Glomerular visceral epithelial cell (primary cell): ENCODE data around the gene REN.

Experiments
- DNase-seq: peaks from one replicate; pipeline ENCODE4 v3.0.0-alpha.2; 2016; ENCODE audit errors: extremely low spot score

Gene REN

DNA sequence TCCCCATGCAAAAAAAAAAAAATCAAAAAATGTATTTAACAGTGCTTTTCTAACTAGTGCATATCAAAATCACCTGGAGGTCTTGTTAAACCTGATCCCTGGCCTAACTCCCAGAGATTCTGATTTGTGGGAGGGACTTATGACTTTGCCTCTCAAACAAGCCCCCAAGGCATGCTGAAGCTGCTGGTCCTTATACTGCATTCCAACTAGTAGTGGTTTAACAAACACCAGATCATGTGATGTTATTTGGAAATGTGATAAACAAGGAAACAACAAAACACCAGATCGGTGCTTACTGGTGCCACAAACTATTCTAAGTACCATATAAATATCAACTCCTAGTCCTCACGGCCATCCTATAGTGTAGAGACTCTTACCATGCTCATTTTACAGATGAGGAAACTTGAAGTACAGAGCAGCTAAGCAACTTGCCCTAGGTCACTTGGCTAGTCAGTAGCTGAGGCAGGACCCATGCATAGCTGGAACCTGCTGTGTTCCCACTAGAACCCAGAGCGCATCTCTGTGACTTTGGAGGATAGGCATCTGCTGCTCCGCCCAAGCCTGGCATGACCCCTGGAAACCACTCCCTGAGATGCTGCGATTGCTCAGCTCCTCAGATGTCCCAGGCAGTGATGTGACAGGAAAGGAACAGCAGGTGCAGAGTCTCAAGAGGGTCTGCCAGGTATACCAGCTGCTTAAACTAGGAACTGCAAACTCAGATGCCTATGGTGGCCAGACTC, 55.1 kb downstream of the REN start:
- no peak for DNase-seq

GRCh38 chr1:204108312-204109141, 57.6 kb downstream of the REN start:
- no peak for DNase-seq

GRCh38 chr1:204107892-204108291, 58.2 kb downstream of the REN start:
- DNase-seq, result no peak

DNA sequence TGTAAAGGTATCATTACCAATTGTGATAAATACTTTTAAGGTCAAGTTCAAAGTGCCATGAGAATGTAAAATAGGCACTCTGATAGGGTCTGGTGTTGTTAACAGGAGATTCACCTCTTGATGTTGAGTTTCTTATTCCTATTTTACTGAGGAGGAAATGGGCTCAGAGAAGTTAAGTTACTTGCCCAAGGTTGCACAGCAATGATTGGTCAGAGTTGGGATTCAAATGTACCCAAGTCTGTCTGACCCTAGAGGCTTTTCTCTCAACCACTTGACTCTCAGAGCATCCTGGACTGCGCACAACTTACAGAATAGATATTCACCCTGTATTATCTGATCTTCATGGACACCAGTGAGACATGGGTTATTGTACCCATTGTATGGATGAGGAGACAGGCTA, 59.3 kb downstream of the REN start:
- DNase-seq, result no peak

- no peak for DNase-seq
These were observed 61.0 kb downstream of the REN start for GRCh38 chr1:204105131-204105515.
